GM18951 (cell line): ENCODE measurements around the gene RPL37.

Experiments used
- POLR2A ChIP-seq: IDR thresholded peaks from 4 replicates; pipeline ENCODE4 v1.6.1; 2011; ENCODE audit warnings: mild to moderate bottlenecking; ENCODE audit not compliant: insufficient read length, insufficient read depth; ENCODE audit errors: extremely low read depth
- in situ Hi-C: fragments of 300-500 bp; cut with MboI; formaldehyde crosslinking; loops from one replicate; pipeline ENCODE4 v1.12.0; 2022; ENCODE audit warnings: low sequenced_read_pairs, mixed read lengths, inconsistent platforms; ENCODE audit not compliant: unreplicated experiment

The RPL37 gene

GRCh38 chr5:40781843-40782409, 53.1 kb downstream of the RPL37 start:
- TF ChIP-seq POLR2A = no peak
- in situ Hi-C loops = no loop called here

GRCh38 chr5:40780858-40781257, 54.2 kb downstream of the RPL37 start:
- in situ Hi-C loops = no loop called here
- no peak for TF ChIP-seq POLR2A

DNA sequence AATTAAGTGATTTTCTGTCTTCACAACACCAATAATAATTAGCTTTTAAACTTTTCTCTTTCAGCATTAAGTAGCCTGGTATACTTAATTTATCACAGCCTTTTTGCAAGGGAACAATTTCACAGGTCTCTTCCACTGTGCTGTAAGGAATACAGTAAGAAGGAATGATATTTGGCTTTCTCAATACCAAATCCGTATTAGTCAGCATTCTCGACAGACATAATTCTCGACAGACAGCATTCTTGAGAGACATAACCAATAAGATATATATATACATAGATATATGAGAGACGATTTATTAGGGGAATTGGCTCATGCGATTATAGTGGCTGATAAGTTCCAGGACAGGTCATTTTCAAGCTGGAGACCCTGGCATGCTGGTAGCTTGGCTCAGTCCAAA, 54.8 kb downstream of the RPL37 start:
- in situ Hi-C loops = no loop called here
- no peak for TF ChIP-seq POLR2A

DNA sequence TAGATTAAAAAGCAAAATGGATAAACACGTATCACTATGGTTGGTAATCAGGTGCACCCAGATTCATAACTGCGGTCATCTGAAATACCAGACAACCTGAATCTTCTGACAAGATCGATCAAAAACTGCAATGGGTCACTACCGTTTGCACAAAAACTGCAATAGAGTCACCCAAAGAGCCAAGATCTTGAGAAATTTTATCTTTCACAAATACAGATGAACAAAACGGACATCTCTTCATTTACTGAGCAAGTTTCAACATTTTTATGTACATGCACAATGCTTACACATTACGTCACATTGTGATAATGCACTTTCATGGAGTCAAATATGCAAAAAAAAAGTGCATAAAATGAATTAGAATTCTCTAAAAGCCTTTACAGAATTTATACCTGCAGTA, 55.5 kb downstream of the RPL37 start:
- no peak for TF ChIP-seq POLR2A
- in situ Hi-C loops = no loop called here

DNA sequence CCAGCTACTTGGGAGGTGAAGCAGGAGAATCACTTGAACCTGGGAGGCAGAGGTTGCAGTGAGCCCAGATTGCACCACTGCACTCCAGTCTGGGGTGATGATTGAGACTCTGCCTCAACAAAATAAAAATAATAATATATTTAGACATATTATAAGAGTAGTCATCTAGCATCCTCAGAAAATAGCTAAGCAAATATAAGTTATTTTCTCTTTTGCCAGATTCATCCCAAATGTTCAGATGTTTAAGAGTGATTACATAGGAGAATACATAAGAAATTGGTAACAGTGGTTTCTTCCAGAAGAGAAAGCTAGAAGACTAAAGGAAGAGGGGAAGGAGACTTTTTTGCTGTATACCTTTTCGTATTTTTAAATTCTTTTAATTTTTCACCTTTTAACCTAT, 56.9 kb downstream of the RPL37 start:
- TF ChIP-seq POLR2A = no peak
- in situ Hi-C loops = no loop called here

GRCh38 chr5:40776658-40776977, 58.4 kb downstream of the RPL37 start:
- TF ChIP-seq POLR2A = no peak
- in situ Hi-C loops = no loop called here

DNA sequence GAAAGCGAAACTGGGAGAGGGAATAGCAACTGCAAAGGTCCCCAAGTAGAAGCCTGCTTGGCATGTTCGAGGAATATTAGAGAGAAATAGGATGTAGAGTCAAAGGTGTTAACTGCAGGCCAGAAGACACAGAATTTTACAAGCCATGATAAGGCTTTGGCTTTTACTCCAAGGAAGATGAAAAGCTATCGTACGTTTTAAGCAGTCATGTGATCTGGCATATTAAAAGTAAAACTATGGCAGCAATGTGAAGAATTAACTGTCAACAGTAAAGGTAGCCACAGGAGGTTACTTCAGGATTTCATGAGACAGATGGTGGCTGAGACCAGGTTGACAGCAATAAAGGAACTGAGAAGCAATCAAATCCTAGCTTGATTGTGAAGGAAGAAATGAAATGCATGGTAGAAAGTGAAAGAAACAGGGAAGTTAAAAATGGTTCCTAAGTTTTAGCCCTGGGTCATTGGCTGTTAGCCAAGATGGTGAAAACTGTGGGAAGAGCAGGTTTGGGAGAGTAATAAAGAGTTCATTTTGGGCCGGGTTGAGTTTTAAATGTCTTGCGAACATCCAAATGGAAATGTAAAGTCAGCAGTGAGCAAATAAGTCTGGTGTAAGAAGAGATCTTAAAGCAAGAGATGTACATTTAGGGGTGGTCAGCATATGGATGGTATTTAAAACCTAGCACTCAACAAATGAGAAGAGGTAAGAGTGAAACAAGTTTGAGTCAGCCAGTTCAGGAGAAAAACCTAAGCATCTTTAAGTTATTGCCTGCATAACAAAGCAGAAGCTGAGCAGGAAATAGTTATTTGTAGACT, 59.0 kb downstream of the RPL37 start:
- in situ Hi-C loops = no loop called here

More for the DNA sequence above, 59.0 kb downstream of the RPL37 start:
- no peak for TF ChIP-seq POLR2A
